NCI-H2196 treated with DMSO at 0.1 percent for 48 hours (cell line): ENCODE data around the gene EBLN2.

Source experiments
- DNase-seq: peaks from one replicate; lab custom pipeline; 2025; ENCODE audit not compliant: unreplicated experiment; lab: John Stamatoyannopoulos, UW

EBLN2 gene

DNA sequence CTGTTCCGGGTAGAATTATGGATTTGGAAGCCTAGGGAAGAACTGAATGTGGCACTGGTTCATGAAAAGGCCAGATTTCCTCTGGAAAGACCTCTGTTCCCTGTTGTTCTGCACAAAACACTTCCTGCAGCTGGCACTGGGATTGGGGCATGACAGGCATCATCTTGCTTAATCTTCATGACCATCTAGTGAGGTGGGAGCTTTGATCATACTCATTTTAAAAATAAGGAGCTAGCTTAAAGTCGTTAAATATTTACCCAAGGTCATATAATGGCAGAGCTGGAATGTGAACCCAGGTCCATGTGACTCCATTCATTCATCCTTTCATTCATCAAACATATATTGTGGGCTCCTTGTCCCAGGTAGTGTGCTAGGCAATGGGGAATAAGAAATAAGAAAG is 40.4 kb downstream of the EBLN2 start:
- DNase-seq = no peak

DNA sequence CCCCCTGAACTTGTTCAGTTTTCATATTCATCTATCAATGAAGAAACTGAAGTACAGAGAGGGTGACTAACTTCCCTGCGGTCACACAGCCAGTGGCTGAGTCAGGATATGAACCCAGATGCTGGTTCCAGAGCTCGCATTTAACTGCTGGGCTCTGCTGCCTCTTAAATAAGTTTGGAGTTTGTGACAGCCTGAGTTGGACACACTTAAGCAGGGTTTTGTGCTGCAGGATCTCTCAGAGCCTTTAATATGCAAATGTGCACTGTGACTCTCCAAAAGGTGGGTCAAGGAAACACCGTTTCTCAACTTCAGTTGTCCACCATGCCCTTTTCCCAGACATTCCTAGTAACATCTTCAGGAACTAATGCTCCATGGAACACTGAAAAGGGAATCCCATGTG is 45.8 kb downstream of the EBLN2 start:
- DNase-seq = no peak

DNA sequence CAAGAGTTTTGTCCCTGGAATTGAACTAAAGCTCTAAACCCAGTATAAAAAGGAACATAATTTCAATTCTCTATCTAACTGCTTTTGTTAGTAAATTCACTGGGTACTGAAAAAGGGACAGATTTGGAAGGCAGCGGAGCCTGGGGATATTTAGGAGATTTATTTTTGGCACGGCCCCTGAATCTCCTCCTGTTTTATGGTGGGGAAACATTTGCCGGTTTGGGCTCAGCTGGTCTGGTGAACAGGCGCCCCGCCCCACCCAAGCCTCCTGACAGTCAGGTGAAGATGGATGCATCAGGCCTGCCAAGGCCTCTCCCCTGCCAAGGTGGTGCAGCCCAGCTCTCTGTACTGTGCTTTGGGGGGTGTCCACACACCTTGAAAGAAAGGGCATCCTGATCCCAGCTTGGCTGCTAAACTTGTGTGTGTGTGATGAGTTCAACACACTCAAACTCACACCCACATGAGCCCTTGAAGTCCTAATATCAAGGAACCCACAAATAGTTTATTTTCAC is 46.3 kb downstream of the EBLN2 start:
- DNase-seq = no peak

DNA sequence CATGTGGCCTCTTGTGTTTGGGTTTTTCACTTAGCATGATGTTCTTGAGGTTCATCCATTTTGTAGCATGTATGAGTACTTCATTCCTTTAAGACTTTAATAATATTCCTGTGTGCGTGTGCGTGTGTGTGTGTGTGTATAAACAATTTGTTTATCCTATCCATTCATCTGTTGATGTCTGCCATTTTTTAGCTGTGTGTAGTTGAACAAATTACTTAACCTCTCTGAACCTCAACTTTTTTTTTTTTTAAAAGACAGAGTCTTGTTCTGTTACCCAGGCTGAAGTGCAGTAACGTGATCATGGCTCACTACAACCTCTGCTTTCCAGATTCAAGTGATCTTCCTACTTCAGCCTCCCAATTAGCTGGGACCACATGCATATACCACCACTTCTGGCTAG is 47.3 kb downstream of the EBLN2 start:
- no peak for DNase-seq

DNA sequence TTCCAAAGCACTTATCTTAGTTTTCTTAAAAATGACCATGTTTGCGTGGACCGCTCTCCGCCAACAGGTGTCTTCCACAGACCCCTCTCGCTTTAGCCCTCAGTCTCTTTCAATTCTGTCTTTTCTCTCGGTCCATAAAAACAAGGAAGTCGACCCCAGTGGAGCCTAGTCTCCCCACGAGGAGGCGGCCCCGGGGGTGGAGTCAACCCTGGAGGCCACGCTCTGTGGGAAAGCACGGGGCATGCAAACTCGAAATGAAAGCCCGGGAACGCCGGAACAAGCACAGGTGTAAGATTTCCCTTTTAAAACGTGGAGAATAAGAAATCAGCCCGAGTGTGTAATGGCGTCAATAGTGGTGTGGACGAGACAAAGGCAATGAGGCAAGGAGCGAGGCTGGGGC is 49.1 kb downstream of the EBLN2 start:
- DNase-seq = no peak
